ENCODE measurements around the gene RING1.
A peak's percentile ranks its signal among the peaks of the same experiment; 100 is the strongest.
"Not testable (repeated sequence)": the region's sequence is repeated elsewhere in the genome, so short reads cannot be mapped to it uniquely, and the experiment has no call there.

The RING1 gene

GRCh38 chr6:33207552-33208090 is 679 bp upstream of the RING1 start:
- DNase-seq = peak; percentile 28

DNA sequence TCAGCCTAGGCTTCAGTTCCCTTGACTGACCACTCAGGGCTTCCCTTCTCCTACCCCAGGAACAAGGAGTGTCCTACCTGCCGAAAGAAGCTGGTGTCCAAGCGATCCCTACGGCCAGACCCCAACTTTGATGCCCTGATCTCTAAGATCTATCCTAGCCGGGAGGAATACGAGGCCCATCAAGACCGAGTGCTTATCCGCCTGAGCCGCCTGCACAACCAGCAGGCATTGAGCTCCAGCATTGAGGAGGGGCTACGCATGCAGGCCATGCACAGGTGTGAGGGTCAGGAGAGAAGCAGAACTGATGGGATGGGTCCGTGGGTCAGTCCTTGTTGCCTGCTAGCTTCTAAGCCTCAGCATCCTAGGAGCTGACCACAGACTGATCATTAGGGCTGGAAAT is 1.6 kb downstream of the RING1 start:
- no peak for DNase-seq

DNA sequence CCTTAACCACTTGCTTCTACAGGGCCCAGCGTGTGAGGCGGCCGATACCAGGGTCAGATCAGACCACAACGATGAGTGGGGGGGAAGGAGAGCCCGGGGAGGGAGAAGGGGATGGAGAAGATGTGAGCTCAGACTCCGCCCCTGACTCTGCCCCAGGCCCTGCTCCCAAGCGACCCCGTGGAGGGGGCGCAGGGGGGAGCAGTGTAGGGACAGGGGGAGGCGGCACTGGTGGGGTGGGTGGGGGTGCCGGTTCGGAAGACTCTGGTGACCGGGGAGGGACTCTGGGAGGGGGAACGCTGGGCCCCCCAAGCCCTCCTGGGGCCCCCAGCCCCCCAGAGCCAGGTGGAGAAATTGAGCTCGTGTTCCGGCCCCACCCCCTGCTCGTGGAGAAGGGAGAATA is 2.8 kb downstream of the RING1 start:
- no peak for DNase-seq

DNA sequence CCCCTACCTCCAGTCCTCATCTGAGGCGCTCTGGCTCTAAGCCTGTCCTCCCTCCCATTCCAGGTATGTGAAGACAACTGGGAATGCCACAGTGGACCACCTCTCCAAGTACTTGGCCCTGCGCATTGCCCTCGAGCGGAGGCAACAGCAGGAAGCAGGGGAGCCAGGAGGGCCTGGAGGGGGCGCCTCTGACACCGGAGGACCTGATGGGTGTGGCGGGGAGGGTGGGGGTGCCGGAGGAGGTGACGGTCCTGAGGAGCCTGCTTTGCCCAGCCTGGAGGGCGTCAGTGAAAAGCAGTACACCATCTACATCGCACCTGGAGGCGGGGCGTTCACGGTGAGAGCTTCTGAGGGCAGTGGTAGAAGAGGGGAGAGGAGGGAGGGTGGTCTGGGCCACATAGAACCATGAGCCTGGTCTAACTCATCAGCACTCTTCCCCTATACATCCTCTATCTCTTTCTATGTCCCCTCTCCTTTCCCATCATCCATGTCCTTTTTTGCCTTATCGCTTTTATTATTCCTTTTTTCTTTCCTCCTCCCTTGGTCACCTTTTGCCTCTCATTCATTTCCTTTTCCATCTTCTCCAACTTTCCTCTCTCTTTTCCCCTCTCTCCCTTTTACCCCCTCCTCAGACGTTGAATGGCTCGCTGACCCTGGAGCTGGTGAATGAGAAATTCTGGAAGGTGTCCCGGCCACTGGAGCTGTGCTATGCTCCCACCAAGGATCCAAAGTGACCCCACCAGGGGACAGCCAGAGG is 3.5 kb downstream of the RING1 start:
- no peak for DNase-seq

- DNase-seq = no peak
Observed at GRCh38 chr6:33212857-33213165, 4.5 kb downstream of the RING1 start.

DNA sequence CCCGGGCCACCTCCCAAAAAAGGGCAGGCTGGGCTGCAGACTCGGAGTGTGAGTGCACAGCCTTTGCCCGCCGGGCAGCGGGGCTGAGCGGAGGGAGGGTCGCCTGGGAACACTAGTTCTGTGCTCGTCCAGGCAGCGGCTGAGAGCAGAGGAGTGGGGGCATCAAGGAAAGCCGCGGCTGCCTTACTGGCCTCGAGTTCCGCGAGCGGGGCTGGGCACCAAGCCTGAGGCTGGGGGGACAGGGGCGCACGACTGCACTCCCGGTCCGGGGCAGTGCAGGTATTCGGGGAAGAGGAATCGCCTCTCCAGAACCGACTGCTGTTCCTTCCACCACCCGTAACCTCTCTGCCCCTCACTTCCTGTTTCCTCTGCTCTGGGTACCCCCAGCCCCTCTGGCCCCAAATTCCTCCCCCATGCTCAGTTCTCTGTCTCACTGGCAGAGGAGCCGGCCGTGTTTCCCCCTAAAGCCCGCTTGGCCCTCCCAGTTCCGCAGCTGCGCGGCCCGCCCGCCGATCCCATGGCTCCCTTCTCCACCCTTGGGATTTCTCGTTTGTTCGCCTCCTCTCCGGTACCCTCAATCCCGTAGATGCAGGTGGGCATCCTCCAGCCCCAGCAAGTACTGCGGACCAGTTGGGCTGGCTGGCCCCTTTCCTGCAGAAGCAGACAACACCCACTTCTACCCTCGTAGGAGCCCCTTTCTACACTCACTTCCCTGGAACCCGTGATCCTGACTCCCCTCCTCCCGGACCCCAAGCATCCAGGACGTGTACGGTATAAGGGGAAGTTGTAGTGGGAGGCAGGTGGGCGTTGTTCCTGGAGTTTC is 5.1 kb downstream of the RING1 start:
- DNase-seq = peak; percentile 36

- no peak for DNase-seq
Observed at GRCh38 chr6:33213989-33214335, 5.7 kb downstream of the RING1 start.

GRCh38 chr6:33215271-33216116 is 7.2 kb downstream of the RING1 start:
- no peak for DNase-seq

GRCh38 chr6:33216117-33216649 is 7.9 kb downstream of the RING1 start:
- DNase-seq = no peak

DNA sequence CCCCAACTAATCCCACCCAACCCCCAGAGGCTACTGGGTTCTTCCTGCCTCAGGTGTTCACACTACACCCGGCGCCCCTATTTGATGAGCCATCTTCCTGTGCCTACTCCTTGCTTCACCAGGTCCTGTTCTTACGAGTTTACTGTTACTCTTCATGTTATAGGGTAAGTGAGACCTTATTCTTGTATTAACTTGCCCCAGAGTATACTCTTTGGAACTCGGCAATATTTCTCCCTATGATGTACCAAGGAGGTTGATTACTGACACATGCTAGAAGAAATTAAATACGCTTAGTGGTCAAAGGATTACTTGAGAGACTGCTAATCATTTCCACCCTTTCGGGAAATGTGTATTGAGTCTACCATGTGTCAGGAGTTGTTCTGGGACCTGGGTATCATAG is 8.9 kb downstream of the RING1 start:
- DNase-seq = no peak

DNA sequence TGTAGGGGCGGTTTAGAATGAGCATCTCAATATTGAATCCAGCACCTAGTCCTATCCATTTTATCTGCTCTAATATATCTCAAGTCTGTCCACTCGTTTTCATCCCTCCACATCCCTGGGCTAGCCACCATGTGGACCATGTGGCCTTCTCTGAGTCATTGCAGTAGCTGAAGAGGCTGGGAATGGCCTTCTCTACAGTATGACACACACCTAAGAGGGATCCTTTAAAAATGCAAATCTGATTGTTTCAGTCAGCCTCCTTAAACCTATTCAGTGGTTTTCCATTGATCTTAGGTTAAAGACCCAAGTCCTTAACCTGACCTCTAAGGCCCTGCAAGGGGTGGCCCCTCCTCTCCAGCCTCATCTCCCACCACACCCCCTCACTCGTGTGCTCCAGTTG is 9.4 kb downstream of the RING1 start:
- no peak for DNase-seq

- DNase-seq = not testable (repeated sequence)
Observed at GRCh38 chr6:33226503-33227120, 18.3 kb downstream of the RING1 start.

DNA sequence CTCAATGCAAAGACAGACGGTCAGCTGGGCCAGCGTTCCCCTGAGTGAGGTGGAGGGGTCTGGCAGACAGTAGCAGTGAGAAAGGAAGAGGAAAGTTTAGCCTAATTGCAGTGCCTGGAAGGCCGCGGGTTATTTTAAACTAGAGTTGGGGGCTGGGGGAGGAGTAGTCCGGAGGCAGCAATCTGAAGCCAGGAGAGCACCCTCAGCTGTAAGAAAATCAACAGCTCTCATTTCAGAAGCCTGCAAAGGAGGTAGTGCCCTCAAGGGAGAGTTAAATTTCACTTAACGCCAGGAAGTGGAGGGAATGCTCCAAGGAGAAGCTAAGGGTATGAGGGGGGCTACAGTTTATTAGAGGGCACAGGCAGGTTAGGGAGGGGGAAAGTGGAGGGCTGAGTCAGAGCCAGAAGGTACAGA is 26.9 kb downstream of the RING1 start:
- DNase-seq = no peak

DNA sequence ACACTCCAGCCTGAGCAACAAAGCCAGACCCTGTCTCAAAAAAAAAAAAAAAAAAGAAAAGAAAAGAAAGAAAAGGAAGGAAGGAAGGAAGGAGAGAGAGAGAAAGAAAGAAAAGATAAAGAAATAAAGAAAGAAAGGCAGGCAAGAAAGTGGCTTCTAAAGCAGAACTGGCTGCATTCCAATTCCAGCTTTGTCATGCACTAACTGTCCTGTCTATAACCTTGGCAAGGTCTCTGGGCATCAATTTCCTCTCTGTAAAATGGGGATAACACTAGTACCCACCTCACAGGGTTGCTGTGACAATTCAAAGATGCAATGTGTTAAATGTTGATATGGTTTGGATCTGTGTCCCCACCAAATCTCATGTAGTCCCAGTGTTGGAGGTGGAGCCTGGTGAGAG is 28.0 kb downstream of the RING1 start:
- no peak for DNase-seq

GRCh38 chr6:33236852-33237251 is 28.6 kb downstream of the RING1 start:
- DNase-seq = no peak

GRCh38 chr6:33237741-33238140 is 29.4 kb downstream of the RING1 start:
- no peak for DNase-seq

DNA sequence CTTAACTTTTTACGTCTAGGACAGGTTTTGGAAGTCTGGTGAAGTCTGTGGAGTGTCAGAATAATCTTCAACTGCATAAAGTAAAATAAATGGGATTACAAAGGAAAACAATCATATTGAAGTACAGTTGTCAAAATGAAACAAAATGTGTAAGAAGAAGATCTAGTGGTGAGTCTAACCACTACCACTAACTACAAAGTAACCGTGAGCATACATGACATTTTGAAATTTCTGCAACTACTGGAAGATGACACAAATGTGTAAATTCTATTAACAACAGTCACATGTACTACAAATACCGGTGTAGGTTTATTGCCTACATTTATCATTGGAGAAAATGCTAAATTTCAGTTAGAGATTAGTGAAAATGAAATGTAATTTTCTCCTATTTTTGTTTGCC is 33.7 kb downstream of the RING1 start:
- no peak for DNase-seq

DNA sequence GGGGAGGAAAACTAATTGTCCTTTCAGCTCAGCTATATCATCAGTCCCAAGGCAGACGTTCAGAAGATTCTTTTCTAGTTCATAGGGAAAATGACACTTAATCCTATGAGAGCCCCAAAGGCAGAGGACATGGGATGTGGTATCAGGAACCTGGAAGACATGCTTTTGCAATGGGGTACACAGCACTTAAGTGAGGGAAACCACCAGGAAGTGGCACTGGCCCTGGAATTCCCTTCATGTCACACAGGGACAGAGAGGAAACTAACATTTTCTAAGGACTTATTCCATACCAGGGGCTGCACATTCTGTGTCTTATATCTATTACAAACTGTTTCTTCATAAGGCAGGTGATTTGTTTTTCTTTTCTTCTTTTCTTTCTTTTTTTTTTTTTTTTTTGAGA is 35.2 kb downstream of the RING1 start:
- DNase-seq = no peak

GRCh38 chr6:33247977-33248642 is 39.8 kb downstream of the RING1 start:
- DNase-seq = peak; percentile 68

- DNase-seq = peak; percentile 51
Observed at GRCh38 chr6:33248643-33248931, 40.3 kb downstream of the RING1 start.

- DNase-seq = peak; percentile 98
Observed at GRCh38 chr6:33248932-33249731, 40.8 kb downstream of the RING1 start.
